ENCODE measurements around the gene ANKMY1.

Gene ANKMY1

GRCh38 chr2:240602266-240603050 lies 44.7 kb upstream of the ANKMY1 start:
- no peak for TF ChIP-seq CTCF (conservative IDR thresholded peaks at IDR 0.05; ENCODE audit: control insufficient read depth, insufficient read depth, low read depth, low read length)
- no peak for DNase-seq (ENCODE audit: low read depth)
- no peak overlapping the region for H3K4me3 ChIP-seq (ENCODE audit: control insufficient read depth, low read depth, low read length)

- DNase-seq (ENCODE audit: low read depth): no peak
- no peak overlapping the region for H3K4me3 ChIP-seq (ENCODE audit: control insufficient read depth, low read depth, low read length)
- no peak for TF ChIP-seq CTCF (conservative IDR thresholded peaks at IDR 0.05; ENCODE audit: control insufficient read depth, insufficient read depth, low read depth, low read length)
Measured at GRCh38 chr2:240601831-240602160, 44.0 kb upstream of the ANKMY1 start.

GRCh38 chr2:240601061-240601830 lies 43.5 kb upstream of the ANKMY1 start:
- H3K4me3 ChIP-seq (ENCODE audit: control insufficient read depth, low read depth, low read length): no peak overlapping the region
- no peak for TF ChIP-seq CTCF (conservative IDR thresholded peaks at IDR 0.05; ENCODE audit: control insufficient read depth, insufficient read depth, low read depth, low read length)
- no peak for DNase-seq (ENCODE audit: low read depth)

GRCh38 chr2:240600451-240600961 lies 42.7 kb upstream of the ANKMY1 start:
- no peak for TF ChIP-seq CTCF (conservative IDR thresholded peaks at IDR 0.05; ENCODE audit: control insufficient read depth, insufficient read depth, low read depth, low read length)
- no peak for DNase-seq (ENCODE audit: low read depth)
- H3K4me3 ChIP-seq (ENCODE audit: control insufficient read depth, low read depth, low read length): no peak overlapping the region

GRCh38 chr2:240599141-240599583 lies 41.4 kb upstream of the ANKMY1 start:
- DNase-seq (ENCODE audit: low read depth): no peak
- no peak overlapping the region for H3K4me3 ChIP-seq (ENCODE audit: control insufficient read depth, low read depth, low read length)
- no peak for TF ChIP-seq CTCF (conservative IDR thresholded peaks at IDR 0.05; ENCODE audit: control insufficient read depth, insufficient read depth, low read depth, low read length)

GRCh38 chr2:240598311-240598911 lies 40.6 kb upstream of the ANKMY1 start:
- no peak overlapping the region for H3K4me3 ChIP-seq (ENCODE audit: control insufficient read depth, low read depth, low read length)
- TF ChIP-seq CTCF (conservative IDR thresholded peaks at IDR 0.05; ENCODE audit: control insufficient read depth, insufficient read depth, low read depth, low read length): no peak
- DNase-seq (ENCODE audit: low read depth): no peak

Measured in fibroblast of mammary gland (primary cell).